LNCAP (cell line): ENCODE results near the gene HOXD12.

Experiments used
- TF ChIP-seq, protein P1 (sequence below): fragments of 450-650 bp; IDR thresholded peaks from 2 replicates; pipeline ENCODE4 v1.5.1; 2017; ENCODE audit warnings: mild to moderate bottlenecking

HOXD12 gene

DNA sequence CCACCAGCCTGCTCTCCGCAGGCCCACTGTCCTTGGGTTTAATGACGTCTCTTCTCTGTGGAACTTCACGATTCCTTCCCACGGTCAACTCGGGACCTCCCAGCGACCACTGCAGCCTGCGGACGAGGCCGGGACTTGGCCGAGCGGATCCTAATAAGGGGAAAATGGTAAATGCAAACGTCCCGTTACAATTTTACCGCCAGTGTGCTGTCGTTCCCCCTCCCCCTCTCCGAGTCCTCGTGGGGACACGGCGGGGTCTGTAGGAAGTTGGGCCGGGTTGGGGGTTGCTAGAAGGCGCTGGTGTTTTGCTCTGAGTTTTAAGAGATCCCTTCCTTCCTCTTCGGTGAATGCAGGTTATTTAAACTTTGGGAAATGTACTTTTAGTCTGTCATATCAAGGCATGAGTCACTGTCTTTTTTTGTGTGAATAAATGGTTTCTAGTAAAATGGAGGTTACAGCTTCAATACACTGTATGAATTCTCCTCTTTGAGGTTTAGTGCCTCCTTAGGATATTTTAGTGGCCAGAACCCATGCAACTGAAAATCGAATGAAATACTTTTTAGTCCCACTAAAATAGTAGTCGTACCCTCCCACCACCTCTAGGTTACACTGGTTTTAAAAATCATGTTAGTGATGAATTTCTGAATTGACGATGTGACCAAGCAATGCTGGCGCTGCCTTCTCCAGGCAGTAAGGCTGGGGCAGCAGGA is 9.8 kb downstream of the HOXD12 start:
- TF ChIP-seq, protein P1, sequence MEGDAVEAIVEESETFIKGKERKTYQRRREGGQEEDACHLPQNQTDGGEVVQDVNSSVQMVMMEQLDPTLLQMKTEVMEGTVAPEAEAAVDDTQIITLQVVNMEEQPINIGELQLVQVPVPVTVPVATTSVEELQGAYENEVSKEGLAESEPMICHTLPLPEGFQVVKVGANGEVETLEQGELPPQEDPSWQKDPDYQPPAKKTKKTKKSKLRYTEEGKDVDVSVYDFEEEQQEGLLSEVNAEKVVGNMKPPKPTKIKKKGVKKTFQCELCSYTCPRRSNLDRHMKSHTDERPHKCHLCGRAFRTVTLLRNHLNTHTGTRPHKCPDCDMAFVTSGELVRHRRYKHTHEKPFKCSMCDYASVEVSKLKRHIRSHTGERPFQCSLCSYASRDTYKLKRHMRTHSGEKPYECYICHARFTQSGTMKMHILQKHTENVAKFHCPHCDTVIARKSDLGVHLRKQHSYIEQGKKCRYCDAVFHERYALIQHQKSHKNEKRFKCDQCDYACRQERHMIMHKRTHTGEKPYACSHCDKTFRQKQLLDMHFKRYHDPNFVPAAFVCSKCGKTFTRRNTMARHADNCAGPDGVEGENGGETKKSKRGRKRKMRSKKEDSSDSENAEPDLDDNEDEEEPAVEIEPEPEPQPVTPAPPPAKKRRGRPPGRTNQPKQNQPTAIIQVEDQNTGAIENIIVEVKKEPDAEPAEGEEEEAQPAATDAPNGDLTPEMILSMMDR, result no peak

DNA sequence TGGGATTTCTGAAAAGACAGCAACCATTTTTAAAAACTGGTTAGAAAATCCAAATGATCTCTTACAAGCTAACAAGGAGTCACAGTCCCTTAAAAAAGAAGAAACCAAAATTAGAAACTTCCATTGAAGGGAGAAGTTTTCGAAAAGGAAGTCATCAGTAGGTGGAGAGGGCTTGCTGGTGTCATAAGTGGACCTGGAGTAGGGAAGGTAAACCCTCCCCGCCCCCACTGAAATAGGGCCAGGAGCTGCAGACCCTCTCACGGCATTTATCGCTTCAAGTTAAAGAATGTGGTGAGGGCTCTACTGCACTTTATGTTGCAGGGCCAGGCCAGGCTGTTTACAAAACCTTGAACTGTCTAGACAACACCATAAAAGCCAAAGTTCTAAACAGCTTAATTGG is 10.4 kb downstream of the HOXD12 start:
- TF ChIP-seq, protein P1, result no peak

DNA sequence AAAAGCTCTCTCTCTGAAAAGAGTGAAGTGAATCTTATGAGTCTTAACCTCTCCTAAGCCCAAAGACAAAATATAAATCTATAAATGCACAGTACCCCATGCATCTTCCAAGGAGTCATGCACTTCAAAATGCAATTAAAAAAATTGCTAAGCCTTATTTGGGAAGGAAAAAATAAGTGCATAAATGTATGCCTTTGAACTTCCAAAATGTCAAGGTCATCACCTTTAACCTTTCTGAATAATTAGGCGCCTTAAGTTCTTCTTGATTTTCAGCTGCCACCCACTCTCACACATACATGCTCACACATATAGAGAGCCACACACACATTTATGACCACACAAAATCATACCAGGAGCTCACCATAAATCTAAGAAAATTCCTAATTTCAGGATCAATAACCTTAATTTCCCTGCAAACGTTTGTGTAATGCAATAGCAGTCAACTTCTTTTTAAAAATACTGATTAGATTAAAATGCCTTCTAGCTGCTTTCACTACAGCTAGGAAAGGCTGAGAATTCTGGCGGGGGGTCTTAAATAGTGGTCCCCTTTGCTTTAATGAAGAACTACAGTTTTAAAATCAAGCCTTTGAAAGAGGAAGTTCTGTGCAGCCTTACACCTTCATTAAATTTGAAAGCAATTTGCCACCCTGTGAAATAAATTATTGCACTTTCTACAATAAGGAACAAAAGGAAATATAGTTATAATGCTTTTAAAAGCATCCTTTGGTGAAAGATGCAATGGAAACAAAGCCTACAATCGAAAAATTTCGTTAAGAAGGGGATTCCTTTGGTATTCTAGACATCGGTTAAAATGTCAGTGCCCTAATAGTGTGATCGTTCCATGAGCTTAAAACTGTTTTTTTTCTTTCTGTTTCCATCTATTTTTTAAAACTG is 11.1 kb downstream of the HOXD12 start:
- TF ChIP-seq, protein P1, result no peak

DNA sequence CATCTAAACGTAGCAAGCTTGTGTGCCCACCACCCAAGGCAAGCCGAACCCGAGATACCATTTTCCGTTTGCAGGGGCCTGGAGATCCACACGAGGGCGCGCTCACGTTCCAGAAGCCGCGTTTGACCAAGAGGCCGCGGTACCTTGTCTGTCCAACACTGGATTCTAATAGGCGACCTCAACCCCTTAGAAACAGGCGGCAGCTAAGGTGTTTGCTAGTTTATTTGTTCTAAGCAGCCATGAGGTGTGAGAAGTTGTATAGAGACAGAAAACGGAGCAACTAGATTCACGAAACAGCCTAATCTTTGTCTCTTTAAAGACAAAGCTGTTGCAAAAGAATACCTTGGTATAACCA is 11.7 kb downstream of the HOXD12 start:
- TF ChIP-seq, protein P1, result peak; percentile 83

DNA sequence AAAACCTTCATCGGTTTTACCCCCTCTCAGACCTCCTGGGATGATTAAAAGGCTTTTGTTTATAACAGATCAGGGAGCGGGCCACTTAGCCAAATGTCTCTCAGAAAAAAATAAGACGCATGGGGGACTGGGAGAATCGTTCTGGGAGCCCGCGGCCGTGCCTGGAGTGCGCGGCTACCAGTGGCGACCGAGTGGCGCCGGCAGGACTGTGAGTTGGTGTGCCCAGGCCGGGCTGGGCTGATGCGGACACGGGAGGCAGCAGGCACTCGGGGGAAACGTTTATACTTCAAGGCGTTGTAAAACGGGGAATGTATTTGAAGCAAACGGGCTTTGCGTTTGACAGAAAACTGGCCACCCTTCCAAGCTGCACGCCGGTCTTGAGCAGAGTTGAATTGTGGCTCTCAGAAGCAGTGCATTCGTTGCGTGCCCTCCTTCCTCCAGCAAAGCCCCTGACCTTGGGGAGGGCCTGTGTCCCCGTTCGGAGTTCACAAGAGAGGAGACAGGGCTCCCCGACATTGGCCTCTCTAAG is 12.3 kb downstream of the HOXD12 start:
- TF ChIP-seq, protein P1, result no peak

DNA sequence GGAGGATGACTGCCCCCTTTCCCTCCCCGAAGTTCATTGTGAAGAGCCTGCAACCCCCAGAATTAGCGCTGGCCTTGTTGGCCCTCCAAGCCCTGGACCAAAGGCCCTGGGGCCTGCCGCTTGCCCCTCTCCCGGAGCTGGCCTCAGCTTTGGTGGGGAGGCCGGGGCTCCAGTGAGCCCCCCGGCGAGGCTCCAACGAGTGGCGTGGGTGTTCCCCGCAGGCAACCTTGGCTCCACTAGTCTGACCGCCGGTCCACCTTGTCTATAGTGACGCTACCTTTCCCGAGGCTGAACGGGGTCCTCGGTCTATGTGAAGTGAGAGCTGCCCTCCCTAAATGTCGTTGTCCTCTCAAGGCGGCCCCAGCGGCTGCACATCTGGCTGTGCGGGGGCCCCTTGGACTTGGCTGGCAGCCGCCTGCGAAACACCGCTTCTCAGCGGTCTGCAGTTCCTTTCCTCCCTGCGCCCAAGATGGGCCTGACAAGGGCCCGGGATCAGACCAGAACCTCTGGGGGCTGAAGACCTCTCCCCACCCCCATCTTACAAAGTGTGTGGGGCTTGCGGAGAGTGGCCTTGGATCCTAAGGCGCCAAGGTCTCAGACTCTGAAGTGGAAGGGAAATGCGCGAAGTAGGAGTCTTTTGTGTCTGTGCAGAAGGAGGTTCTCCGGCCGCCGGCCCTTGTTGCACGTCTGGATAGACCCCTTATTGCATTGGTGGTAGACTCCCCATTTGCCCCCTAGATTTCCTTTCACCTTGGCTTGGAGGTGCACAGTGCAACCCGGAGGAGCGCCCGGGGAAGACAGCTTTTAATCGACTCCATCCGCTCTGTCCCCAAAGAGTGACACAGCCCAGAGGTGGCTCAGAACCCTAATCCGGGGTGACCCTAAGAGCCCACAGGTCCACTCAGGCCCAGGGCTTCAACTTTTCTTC is 13.0 kb downstream of the HOXD12 start:
- TF ChIP-seq, protein P1, result no peak
